Endothelial cell of coronary artery (primary cell): Measurements from ENCODE around the gene RRP12. TPM values are rescaled to one million over a fixed set of nuclear protein-coding genes. Genes with fewer than 3 reads are reported as not detected.

Experiments
- total RNA-seq: library from RNA; depleted of rRNA; stranded (reverse); fragments of >200 nt; gene quantifications from 2 replicates; pipeline ENCODE4 v1.2.3, GENCODE V29; 2014

The RRP12 gene
- total RNA-seq: 16.3 and 19.1 TPM in 2 replicates

GRCh38 chr10:97400665-97401454, at the start of gene RRP12:
RRP12 (minus strand) TSS chr10:97401340; CDS start chr10:97401231, 109 bp downstream.

GRCh38 chr10:97445722-97446639, 44.8 kb upstream of the RRP12 start, which contains the start of the genes EXOSC1 and ZDHHC16:
EXOSC1 (minus strand) TSS chr10:97446006; CDS start chr10:97445985, 21 bp downstream.
ZDHHC16 (plus strand) TSS chr10:97446175; CDS start chr10:97451676, 5,501 bp downstream.

GRCh38 chr10:97425964-97426775, 25.0 kb upstream of the RRP12 start, which contains the start of gene PGAM1:
PGAM1 (plus strand) TSS chr10:97426191; CDS start chr10:97426308, 117 bp downstream.

GRCh38 chr10:97334370-97335175, 66.6 kb downstream of the RRP12 start, which contains the start of gene FRAT2:
FRAT2 (minus strand) TSS chr10:97334729; CDS start chr10:97334572, 157 bp downstream.

GRCh38 chr10:97318772-97319651, 82.1 kb downstream of the RRP12 start, which contains the start of gene FRAT1:
FRAT1 (plus strand) TSS chr10:97319271; CDS start chr10:97319454, 183 bp downstream.

Other genes with a start within 250 kb of the RRP12 start
- gene SLIT1, start 215.4 kb downstream of the RRP12 start, total RNA-seq: under 0.01 TPM in 1 of 2 replicates, not detected in the other
- gene ARHGAP19, start 108.7 kb downstream of the RRP12 start, total RNA-seq: 7.2 and 11.8 TPM in 2 replicates
- 2.3 and 2.6 TPM in 2 replicates for gene FRAT1, start 82.1 kb downstream of the RRP12 start, total RNA-seq
- 7.8 and 10.1 TPM in 2 replicates for gene FRAT2, start 66.6 kb downstream of the RRP12 start, total RNA-seq
- gene PGAM1, start 24.9 kb upstream of the RRP12 start, total RNA-seq: 299 and 370 TPM in 2 replicates
- 28.8 and 31.2 TPM in 2 replicates for gene EXOSC1, start 44.7 kb upstream of the RRP12 start, total RNA-seq
- 37.6 and 41.4 TPM in 2 replicates for gene ZDHHC16, start 44.8 kb upstream of the RRP12 start, total RNA-seq
- 56.8 and 83.9 TPM in 2 replicates for gene MMS19, start 97.1 kb upstream of the RRP12 start, total RNA-seq
- 41.0 and 58.7 TPM in 2 replicates for gene UBTD1, start 97.6 kb upstream of the RRP12 start, total RNA-seq
- gene ANKRD2, start 171.4 kb upstream of the RRP12 start, total RNA-seq: 0.36 and 0.56 TPM in 2 replicates
- 0.09 and 0.18 TPM in 2 replicates for gene HOGA1, start 183.0 kb upstream of the RRP12 start, total RNA-seq
- not detected in 2 replicates for gene C10orf62, start 188.4 kb upstream of the RRP12 start, total RNA-seq
- gene MORN4, start 232.2 kb upstream of the RRP12 start, total RNA-seq: 3.1 TPM in 2 replicates
- gene PI4K2A, start 239.3 kb upstream of the RRP12 start, total RNA-seq: 10.3 and 10.7 TPM in 2 replicates